SK-N-SH (cell line): ENCODE measurements around the gene CMC1.

Experiments
- RAD21 ChIP-seq: IDR thresholded peaks from 2 replicates; pipeline ENCODE4 v1.6.1; 2012; ENCODE audit warnings: mild to moderate bottlenecking, low read length
- RXRA ChIP-seq: IDR thresholded peaks from 2 replicates; pipeline ENCODE4 v1.4.0; 2012; ENCODE audit warnings: low read depth, mild to moderate bottlenecking, borderline replicate concordance
- YY1 ChIP-seq: IDR thresholded peaks from 2 replicates; pipeline ENCODE4 v1.4.0; 2012; ENCODE audit warnings: low read depth, mild to moderate bottlenecking
- TF ChIP-seq, protein P1 (sequence below): fragments of 200-600 bp; sonication (generic); IDR thresholded peaks from 2 replicates; pipeline ENCODE4 v1.6.1; 2017; ENCODE audit warnings: antibody characterized with exemption, mild to moderate bottlenecking, moderate library complexity

GRCh38 chr3:28343144-28343543 is 101.7 kb downstream of the CMC1 start:
- TF ChIP-seq YY1 (no peak), RAD21 (no peak), RXRA (no peak)
- TF ChIP-seq, protein P1, sequence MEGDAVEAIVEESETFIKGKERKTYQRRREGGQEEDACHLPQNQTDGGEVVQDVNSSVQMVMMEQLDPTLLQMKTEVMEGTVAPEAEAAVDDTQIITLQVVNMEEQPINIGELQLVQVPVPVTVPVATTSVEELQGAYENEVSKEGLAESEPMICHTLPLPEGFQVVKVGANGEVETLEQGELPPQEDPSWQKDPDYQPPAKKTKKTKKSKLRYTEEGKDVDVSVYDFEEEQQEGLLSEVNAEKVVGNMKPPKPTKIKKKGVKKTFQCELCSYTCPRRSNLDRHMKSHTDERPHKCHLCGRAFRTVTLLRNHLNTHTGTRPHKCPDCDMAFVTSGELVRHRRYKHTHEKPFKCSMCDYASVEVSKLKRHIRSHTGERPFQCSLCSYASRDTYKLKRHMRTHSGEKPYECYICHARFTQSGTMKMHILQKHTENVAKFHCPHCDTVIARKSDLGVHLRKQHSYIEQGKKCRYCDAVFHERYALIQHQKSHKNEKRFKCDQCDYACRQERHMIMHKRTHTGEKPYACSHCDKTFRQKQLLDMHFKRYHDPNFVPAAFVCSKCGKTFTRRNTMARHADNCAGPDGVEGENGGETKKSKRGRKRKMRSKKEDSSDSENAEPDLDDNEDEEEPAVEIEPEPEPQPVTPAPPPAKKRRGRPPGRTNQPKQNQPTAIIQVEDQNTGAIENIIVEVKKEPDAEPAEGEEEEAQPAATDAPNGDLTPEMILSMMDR, result no peak
